ENCODE data around the gene MSL1. TPM values are rescaled to one million over a fixed set of nuclear protein-coding genes. Genes with fewer than 3 reads are reported as not detected.
A peak's percentile ranks its signal among the peaks of the same experiment; 100 is the strongest.

The MSL1 gene
- total RNA-seq, 2 experiments from 2014 or later, result 81.7 to 89.6 TPM

GRCh38 chr17:40158438-40159013 is 36.8 kb downstream of the MSL1 start:
- H3K27me3 Mint-ChIP-seq, result no peaks in the 10 kb centered on the region
- no peak for ATAC-seq
- no peak overlapping the region for H3K4me3 Mint-ChIP-seq
- ChIA-PET POLR2A (interaction anchor here (1.1 kb wide), 1 partner anchor 10 kb away, joined by 4 read pairs; no protein-coding TSS in a partner anchor), CTCF (interaction anchor here (0.6 to 2.7 kb wide), 5 partner anchors 10 to 83 kb away, joined by 3 to 17 read pairs (median 3); no protein-coding TSS in a partner anchor)
- no peaks in the 10 kb centered on the region for H3K9me3 Mint-ChIP-seq (ENCODE audit: low read depth)
- H3K4me1 Mint-ChIP-seq, result peaks cover 30% of the 10 kb centered on the region
- intact Hi-C loops (cut with DNase I, micrococcal nuclease), result no loop called here
- peaks cover 37% of the 10 kb centered on the region for H3K36me3 Mint-ChIP-seq (ENCODE audit: low read depth)
- H3K27ac Mint-ChIP-seq, result peak overlapping the region; percentile 8
- no peak for DNase-seq

GRCh38 chr17:40159456-40159855 is 37.7 kb downstream of the MSL1 start:
- ChIA-PET POLR2A (no interaction called here), CTCF (interaction anchor here (1.1 to 1.2 kb wide), 3 partner anchors 9 to 47 kb away, joined by 3 to 4 read pairs (median 3); no protein-coding TSS in a partner anchor)
- H3K4me3 Mint-ChIP-seq, result no peak overlapping the region
- H3K36me3 Mint-ChIP-seq (ENCODE audit: low read depth), result peaks cover 36% of the 10 kb centered on the region
- no peak overlapping the region for H3K27ac Mint-ChIP-seq
- DNase-seq (no peak), ATAC-seq (no peak)
- no peaks in the 10 kb centered on the region for H3K27me3 Mint-ChIP-seq
- intact Hi-C loops (cut with DNase I, micrococcal nuclease), result no loop called here
- H3K4me1 Mint-ChIP-seq, result peaks cover 21% of the 10 kb centered on the region
- no peaks in the 10 kb centered on the region for H3K9me3 Mint-ChIP-seq (ENCODE audit: low read depth)

GRCh38 chr17:40167685-40168261 is 46.0 kb downstream of the MSL1 start:
- ChIA-PET POLR2A (interaction anchor here (1.0 to 1.4 kb wide), 2 partner anchors 55 kb away, joined by 3 to 5 read pairs; no protein-coding TSS in a partner anchor), CTCF (interaction anchor here (0.9 to 3.7 kb wide), 21 partner anchors 8 to 348 kb away, joined by 3 to 88 read pairs (median 7); partner anchors contain the start of genes CSF3, MED24, NR1D1 and RAPGEFL1)
- Mint-ChIP-seq H3K36me3 (ENCODE audit: low read depth) (peaks cover 54% of the 10 kb centered on the region), H3K4me1 (no peaks in the 10 kb centered on the region), H3K9me3 (ENCODE audit: low read depth) (no peaks in the 10 kb centered on the region), H3K27me3 (no peaks in the 10 kb centered on the region), H3K27ac (peak overlapping the region; percentile 18), H3K4me3 (no peak overlapping the region)
- intact Hi-C loops (cut with DNase I, micrococcal nuclease), result loop anchor here (1.0 to 5.0 kb wide), 5 partner anchors 27 to 154 kb away; partner anchors contain the start of genes CASC3 (in 1 of the 2) and THRA (in 1 of the 2)
- ATAC-seq (no peak), DNase-seq (no peak)

GRCh38 chr17:40168262-40168832 is 46.6 kb downstream of the MSL1 start:
- Mint-ChIP-seq H3K4me1 (no peaks in the 10 kb centered on the region), H3K36me3 (ENCODE audit: low read depth) (peaks cover 53% of the 10 kb centered on the region), H3K27ac (peak overlapping the region; percentile 48), H3K9me3 (ENCODE audit: low read depth) (no peaks in the 10 kb centered on the region), H3K27me3 (no peaks in the 10 kb centered on the region), H3K4me3 (no peak overlapping the region)
- peak; percentile 74 for ATAC-seq
- DNase-seq, result peak; percentile 45
- intact Hi-C loops (cut with DNase I, micrococcal nuclease), result loop anchor here (1.0 to 5.0 kb wide), 5 partner anchors 28 to 155 kb away; partner anchors contain the start of genes CASC3 (in 1 of the 2) and THRA (in 1 of the 2)
- ChIA-PET CTCF (interaction anchor here (0.6 to 3.7 kb wide), 41 partner anchors 8 to 349 kb away, joined by 3 to 88 read pairs (median 4); partner anchors contain the start of genes CASC3, CSF3, MED24 and NR1D1), POLR2A (interaction anchor here (0.8 to 1.0 kb wide), 2 partner anchors 11 to 55 kb away, joined by 3 to 5 read pairs; no protein-coding TSS in a partner anchor)

GRCh38 chr17:40170325-40170724 is 48.6 kb downstream of the MSL1 start:
- DNase-seq (no peak), ATAC-seq (no peak)
- Mint-ChIP-seq H3K27ac (no peak overlapping the region), H3K4me3 (no peak overlapping the region), H3K36me3 (ENCODE audit: low read depth) (peaks cover 47% of the 10 kb centered on the region), H3K27me3 (no peaks in the 10 kb centered on the region), H3K9me3 (ENCODE audit: low read depth) (no peaks in the 10 kb centered on the region), H3K4me1 (no peaks in the 10 kb centered on the region)
- intact Hi-C loops (cut with DNase I, micrococcal nuclease), result no loop called here
- ChIA-PET CTCF (interaction anchor here (0.6 to 1.4 kb wide), 7 partner anchors 16 to 974 kb away, joined by 3 to 11 read pairs (median 3); partner anchors contain the start of genes CASC3 and RPL19), POLR2A (no interaction called here)

- no peaks in the 10 kb centered on the region for H3K9me3 Mint-ChIP-seq (ENCODE audit: low read depth)
- H3K27ac Mint-ChIP-seq, result no peak overlapping the region
- POLR2A ChIA-PET, result no interaction called here
These were observed 50.0 kb downstream of the MSL1 start for GRCh38 chr17:40171750-40172149.

GRCh38 chr17:40173091-40173777 is 51.5 kb downstream of the MSL1 start:
- Mint-ChIP-seq H3K9me3 (ENCODE audit: low read depth) (no peaks in the 10 kb centered on the region), H3K4me3 (no peak overlapping the region), H3K4me1 (peaks cover 8% of the 10 kb centered on the region), H3K36me3 (ENCODE audit: low read depth) (peaks cover 34% of the 10 kb centered on the region), H3K27ac (no peak overlapping the region), H3K27me3 (no peaks in the 10 kb centered on the region)
- no peak for DNase-seq
- intact Hi-C loops (cut with DNase I, micrococcal nuclease), result no loop called here
- ChIA-PET CTCF (interaction anchor here (0.6 to 3.0 kb wide), 3 partner anchors 18 to 78 kb away, joined by 3 to 12 read pairs (median 3); no protein-coding TSS in a partner anchor), POLR2A (interaction anchor here (0.7 kb wide), 1 partner anchor 115 kb away, joined by 4 read pairs; no protein-coding TSS in a partner anchor)
- ATAC-seq, result no peak

More at GRCh38 chr17:40171750-40172149, 50.0 kb downstream of the MSL1 start:
- peaks cover 42% of the 10 kb centered on the region for H3K36me3 Mint-ChIP-seq (ENCODE audit: low read depth)
- peaks cover 3% of the 10 kb centered on the region for H3K4me1 Mint-ChIP-seq
- CTCF ChIA-PET, result interaction anchor here (0.7 to 1.3 kb wide), 2 partner anchors 10 to 633 kb away, joined by 3 read pairs; no protein-coding TSS in a partner anchor
- no peaks in the 10 kb centered on the region for H3K27me3 Mint-ChIP-seq
- ATAC-seq, result no peak
- intact Hi-C loops (cut with DNase I, micrococcal nuclease), result no loop called here
- H3K4me3 Mint-ChIP-seq, result no peak overlapping the region
- DNase-seq, result no peak

GRCh38 chr17:40173778-40174135 is 52.0 kb downstream of the MSL1 start:
- H3K36me3 Mint-ChIP-seq (ENCODE audit: low read depth), result peaks cover 32% of the 10 kb centered on the region
- DNase-seq (no peak), ATAC-seq (no peak)
- CTCF ChIA-PET, result interaction anchor here (0.7 to 3.0 kb wide), 3 partner anchors 15 to 61 kb away, joined by 3 to 12 read pairs (median 3); no protein-coding TSS in a partner anchor
- H3K4me3 Mint-ChIP-seq, result no peak overlapping the region
- intact Hi-C loops (cut with DNase I, micrococcal nuclease), result no loop called here
- H3K9me3 Mint-ChIP-seq (ENCODE audit: low read depth), result no peaks in the 10 kb centered on the region
- peaks cover 8% of the 10 kb centered on the region for H3K4me1 Mint-ChIP-seq
- POLR2A ChIA-PET, result no interaction called here
- H3K27me3 Mint-ChIP-seq, result no peaks in the 10 kb centered on the region
- H3K27ac Mint-ChIP-seq, result no peak overlapping the region

- POLR2A ChIA-PET, result interaction anchor here (0.6 kb wide), 1 partner anchor 569 kb away, joined by 5 read pairs; no protein-coding TSS in a partner anchor
- DNase-seq (no peak), ATAC-seq (no peak)
- Mint-ChIP-seq H3K9me3 (ENCODE audit: low read depth) (no peaks in the 10 kb centered on the region), H3K27me3 (no peaks in the 10 kb centered on the region), H3K36me3 (ENCODE audit: low read depth) (peaks cover 25% of the 10 kb centered on the region), H3K4me1 (peaks cover 8% of the 10 kb centered on the region), H3K4me3 (no peak overlapping the region), H3K27ac (no peak overlapping the region)
- CTCF ChIA-PET, result interaction anchor here (0.8 to 3.0 kb wide), 5 partner anchors 14 to 147 kb away, joined by 3 to 12 read pairs (median 4); no protein-coding TSS in a partner anchor
- intact Hi-C loops (cut with DNase I, micrococcal nuclease), result no loop called here
These were observed 52.7 kb downstream of the MSL1 start for GRCh38 chr17:40174514-40174913.

- no peak for DNase-seq
- H3K4me3 Mint-ChIP-seq, result peak overlapping the region; percentile 53
- H3K4me1 Mint-ChIP-seq, result peaks cover 8% of the 10 kb centered on the region
- no peak for ATAC-seq
- intact Hi-C loops (cut with DNase I, micrococcal nuclease), result loop anchor here in 1 of 2 experiments (2.0 kb wide), 2 partner anchors 55 to 63 kb away; partner anchors contain the start of gene MSL1
- no peaks in the 10 kb centered on the region for H3K9me3 Mint-ChIP-seq (ENCODE audit: low read depth)
- H3K27me3 Mint-ChIP-seq, result no peaks in the 10 kb centered on the region
- H3K36me3 Mint-ChIP-seq (ENCODE audit: low read depth), result peaks cover 16% of the 10 kb centered on the region
- no peak overlapping the region for H3K27ac Mint-ChIP-seq
- CTCF ChIA-PET, result interaction anchor here (0.6 to 3.0 kb wide), 8 partner anchors 8 to 340 kb away, joined by 3 to 12 read pairs (median 4); no protein-coding TSS in a partner anchor
- POLR2A ChIA-PET, result interaction anchor here (0.7 kb wide), 2 partner anchors 16 to 28 kb away, joined by 3 to 5 read pairs; no protein-coding TSS in a partner anchor
These were observed 54.4 kb downstream of the MSL1 start for GRCh38 chr17:40175928-40176753.
